Activated naive CD4-positive, alpha-beta T cell treated with anti-CD3 and anti-CD28 coated beads, Interleukin-2, amount 50 U/mL, for 72 hours (primary cell): ENCODE data around the gene ZFY. TPM values are rescaled to one million over a fixed set of nuclear protein-coding genes. Genes with fewer than 3 reads are reported as not detected.

ENCODE experiments used
- ATAC-seq, 2 donors: fragments of 150-1000 bp; cut with Tn5 transposase; 2 replicates each; pipeline ENCODE4 v1.10.0; 2021; ENCODE audit warnings: mild to moderate bottlenecking in 2 of 2, moderate library complexity in 2 of 2
- DNase-seq, 2 donors: peaks; one replicate each; pipeline ENCODE4 v3.0.0; 2021 to 2022; ENCODE audit warnings: low spot score in 2 of 2
- H3K27ac Mint-ChIP-seq, 2 donors: one replicate each; pipeline ENCODE4 v1.8.0; 2022; ENCODE audit warnings: mild to moderate bottlenecking in 2 of 2, mixed read lengths in 2 of 2
- H3K36me3 Mint-ChIP-seq, 2 donors: one replicate each; pipeline ENCODE4 v1.8.0; 2022; ENCODE audit warnings: mixed read lengths in 2 of 2
- H3K9me3 Mint-ChIP-seq, 2 donors: one replicate each; pipeline ENCODE4 v1.8.0; 2022; ENCODE audit warnings: mixed read lengths in 2 of 2
- total RNA-seq, 2 donors: library from RNA; stranded (reverse); gene quantifications; one replicate each; pipeline ENCODE4 v1.2.3, GENCODE V29; 2022

Gene ZFY
- total RNA-seq, 2 donors from 2014 or later, result 10.8 to 13.1 TPM

GRCh38 chrY:3016594-3016993, 81.4 kb downstream of the ZFY start:
- ATAC-seq, result no peak

GRCh38 chrY:3018546-3018945, 83.4 kb downstream of the ZFY start:
- DNase-seq (no peak), ATAC-seq (no peak)
- no peak overlapping the region for H3K27ac Mint-ChIP-seq
- H3K36me3 Mint-ChIP-seq, result peaks cover 0 to 6% of the 10 kb centered on the region in 2 donors
- H3K9me3 Mint-ChIP-seq, result no peaks in the 10 kb centered on the region

More at GRCh38 chrY:3016594-3016993, 81.4 kb downstream of the ZFY start:
- no peak for DNase-seq
- peaks cover 0 to 6% of the 10 kb centered on the region in 2 donors for H3K36me3 Mint-ChIP-seq
- no peak overlapping the region for H3K27ac Mint-ChIP-seq
- no peaks in the 10 kb centered on the region for H3K9me3 Mint-ChIP-seq

GRCh38 chrY:3019584-3019983, 84.4 kb downstream of the ZFY start:
- Mint-ChIP-seq H3K9me3 (no peaks in the 10 kb centered on the region), H3K36me3 (peaks cover 0 to 6% of the 10 kb centered on the region in 2 donors), H3K27ac (no peak overlapping the region)
- DNase-seq (no peak), ATAC-seq (no peak)

- H3K9me3 Mint-ChIP-seq, result no peaks in the 10 kb centered on the region
- H3K36me3 Mint-ChIP-seq, result peaks cover 0 to 6% of the 10 kb centered on the region in 2 donors
- DNase-seq (no peak), ATAC-seq (no peak)
- no peak overlapping the region for H3K27ac Mint-ChIP-seq
Observed at GRCh38 chrY:3021176-3021575, 86.0 kb downstream of the ZFY start.

- H3K27ac Mint-ChIP-seq, result no peak overlapping the region
- no peaks in the 10 kb centered on the region for H3K36me3 Mint-ChIP-seq
- no peak for DNase-seq
- no peaks in the 10 kb centered on the region for H3K9me3 Mint-ChIP-seq
- no peak for ATAC-seq
Observed at GRCh38 chrY:3023606-3024005, 88.4 kb downstream of the ZFY start.

- ATAC-seq (no peak), DNase-seq (no peak)
- no peak overlapping the region for H3K27ac Mint-ChIP-seq
- H3K9me3 Mint-ChIP-seq, result no peaks in the 10 kb centered on the region
- no peaks in the 10 kb centered on the region for H3K36me3 Mint-ChIP-seq
Observed at GRCh38 chrY:3025357-3025756, 90.2 kb downstream of the ZFY start.

Other genes with a start within 250 kb of the ZFY start
- not detected for gene SRY, start 147.7 kb upstream of the ZFY start, total RNA-seq
- 100 to 1,000 TPM; 297 to 313 TPM for gene RPS4Y1, start 93.8 kb upstream of the ZFY start, total RNA-seq